SK-N-DZ (cell line): ENCODE measurements around the gene ING1.
A peak's percentile ranks its signal among the peaks of the same experiment; 100 is the strongest.
"Not testable (repeated sequence)": the region's sequence is repeated elsewhere in the genome, so short reads cannot be mapped to it uniquely, and the experiment has no call there.

Experiments used
- DNase-seq: peaks from one replicate; pipeline ENCODE4 v3.0.0-alpha.2; 2015; ENCODE audit warnings: low spot score

The ING1 gene

GRCh38 chr13:110715395-110716246 lies 2.1 kb downstream of the ING1 start:
- DNase-seq = peak; percentile 100

DNA sequence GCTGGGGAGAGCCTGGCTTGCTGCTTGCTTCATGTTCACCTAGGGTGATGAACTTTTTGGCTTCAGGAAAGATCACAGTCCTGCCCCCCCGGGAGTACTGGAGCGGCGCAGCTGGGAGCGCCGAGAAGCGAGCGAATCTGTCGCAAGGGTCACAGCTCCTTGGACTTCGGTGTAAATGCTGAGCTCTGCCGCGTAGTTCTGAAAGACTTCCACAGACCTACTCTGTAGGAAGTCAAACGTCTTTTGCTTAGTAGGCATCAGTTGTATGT lies 2.7 kb downstream of the ING1 start:
- DNase-seq = no peak

- no peak for DNase-seq
Measured at GRCh38 chr13:110719036-110719710, 5.7 kb downstream of the ING1 start.

DNA sequence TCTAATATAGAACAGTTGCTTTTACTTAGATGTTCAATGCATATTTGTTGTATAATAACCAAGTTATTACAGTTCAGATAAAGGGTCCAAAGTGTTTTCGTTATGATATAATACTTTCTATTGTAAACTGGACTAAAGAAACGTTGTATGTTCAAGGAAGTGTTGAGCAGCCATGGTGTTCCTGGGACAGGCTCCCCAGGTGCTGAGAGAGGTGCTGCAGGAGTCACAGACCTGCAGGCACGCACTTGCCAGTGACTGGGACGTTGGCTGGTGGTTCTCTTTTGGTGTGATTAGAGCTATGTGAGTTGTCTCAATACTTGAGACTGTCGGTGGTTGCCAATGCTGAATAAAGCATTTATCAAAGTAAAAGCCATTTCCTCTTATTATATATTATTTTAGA lies 9.5 kb downstream of the ING1 start:
- no peak for DNase-seq

DNA sequence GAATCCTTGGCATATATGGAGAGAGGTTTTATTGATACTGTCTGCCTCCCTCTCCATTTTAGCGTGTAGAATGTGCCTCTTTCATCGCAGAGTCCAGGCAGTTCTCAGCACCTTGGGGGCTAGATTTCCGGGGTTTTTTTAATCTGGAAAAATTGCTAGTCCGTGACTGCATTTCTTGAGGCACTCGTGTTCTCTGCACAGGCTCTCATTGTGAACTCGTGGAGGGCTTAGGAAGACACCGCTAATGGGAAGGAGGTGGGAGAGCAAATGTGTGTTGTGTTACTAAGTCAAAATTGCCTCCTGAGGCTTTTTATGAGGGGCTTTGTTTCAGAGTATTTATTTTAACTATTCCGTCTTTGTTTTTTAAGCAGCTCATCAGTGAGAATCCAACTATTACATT lies 10.1 kb downstream of the ING1 start:
- no peak for DNase-seq

- not testable (repeated sequence) for DNase-seq
Measured at GRCh38 chr13:110726153-110726552, 12.7 kb downstream of the ING1 start.

GRCh38 chr13:110726726-110727125 lies 13.2 kb downstream of the ING1 start:
- no peak for DNase-seq

DNA sequence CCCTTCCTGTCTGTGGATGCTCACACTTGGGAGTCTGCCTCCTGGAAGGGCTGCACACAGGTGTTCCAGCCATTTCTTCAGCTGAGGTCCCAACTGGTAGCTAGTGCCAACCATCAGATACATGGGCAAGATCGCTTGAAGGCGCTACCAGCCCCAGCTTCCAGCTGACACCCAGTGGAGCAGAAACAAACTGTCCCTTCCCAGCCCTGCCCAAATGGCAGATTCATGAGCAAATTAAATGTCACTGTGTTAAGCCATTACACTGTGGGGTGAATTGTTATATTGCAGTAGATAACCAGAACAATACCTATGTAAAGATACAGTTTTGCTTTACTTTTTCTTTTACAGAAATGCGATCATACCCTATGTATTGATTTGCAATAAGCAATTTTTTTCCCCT lies 17.6 kb downstream of the ING1 start:
- DNase-seq = no peak

GRCh38 chr13:110734561-110734960 lies 21.1 kb downstream of the ING1 start:
- no peak for DNase-seq

GRCh38 chr13:110737555-110737954 lies 24.1 kb downstream of the ING1 start:
- DNase-seq = no peak

DNA sequence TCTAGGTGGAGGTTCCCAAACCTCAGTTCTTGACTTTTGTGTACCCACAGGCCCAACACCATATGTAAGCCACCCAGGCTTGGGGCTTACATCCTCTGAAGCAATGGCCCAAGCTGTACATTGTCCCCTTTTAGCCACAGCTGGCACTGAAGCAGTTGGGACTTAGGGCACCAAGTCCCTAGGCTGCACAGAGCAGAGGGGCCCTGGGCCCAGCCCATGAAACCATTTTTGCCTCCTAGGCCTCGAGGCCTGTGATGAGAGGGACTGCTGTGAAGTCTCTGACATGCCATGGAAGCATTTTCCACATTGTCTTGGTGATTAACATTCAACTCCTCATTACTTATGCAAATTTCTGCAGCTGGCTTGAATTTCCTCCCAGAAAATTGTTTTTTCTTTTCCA lies 30.2 kb downstream of the ING1 start:
- no peak for DNase-seq

- no peak for DNase-seq
Measured at GRCh38 chr13:110746438-110746837, 32.9 kb downstream of the ING1 start.

- DNase-seq = no peak
Measured at GRCh38 chr13:110748271-110748670, 34.8 kb downstream of the ING1 start.

DNA sequence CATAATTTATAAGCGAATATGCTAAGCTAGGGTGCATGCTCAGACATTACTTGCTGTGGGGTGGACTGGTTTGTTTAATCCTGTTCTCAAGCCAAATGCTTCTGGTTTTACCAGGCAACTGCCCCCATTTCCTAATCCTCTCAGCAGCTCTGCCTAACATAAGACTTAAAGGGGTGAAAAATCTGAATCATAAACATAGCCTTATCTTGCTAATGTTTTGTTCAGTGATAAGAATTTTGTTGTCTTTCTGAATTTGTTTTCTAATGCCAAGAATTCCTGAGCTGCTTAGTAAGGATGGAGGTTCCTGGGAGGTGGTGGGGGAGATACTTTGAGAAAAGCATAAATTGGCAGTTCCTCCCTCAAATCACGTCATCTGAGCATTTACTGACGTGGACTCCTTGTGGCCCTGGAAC lies 42.7 kb downstream of the ING1 start:
- no peak for DNase-seq

DNA sequence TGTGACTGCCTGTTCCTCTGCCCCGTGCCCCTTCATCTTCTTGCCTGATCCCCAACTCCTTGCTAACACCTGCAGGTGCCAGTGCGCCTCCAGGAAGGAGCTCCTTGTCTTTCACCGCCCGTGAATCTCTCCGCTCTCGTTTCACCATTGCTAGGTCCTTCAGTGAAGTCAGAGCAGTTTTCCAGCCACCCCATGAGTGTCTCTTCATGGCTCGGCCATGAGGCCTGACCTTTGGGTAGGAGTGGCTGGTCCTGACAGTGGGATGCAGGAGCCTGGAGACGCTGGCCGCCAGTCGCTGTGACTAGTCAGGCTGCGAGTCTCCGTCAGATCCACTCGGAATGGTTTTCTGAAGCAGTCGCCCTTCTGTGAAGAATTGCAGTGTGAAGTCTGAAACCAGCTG lies 43.8 kb downstream of the ING1 start:
- DNase-seq = no peak

DNA sequence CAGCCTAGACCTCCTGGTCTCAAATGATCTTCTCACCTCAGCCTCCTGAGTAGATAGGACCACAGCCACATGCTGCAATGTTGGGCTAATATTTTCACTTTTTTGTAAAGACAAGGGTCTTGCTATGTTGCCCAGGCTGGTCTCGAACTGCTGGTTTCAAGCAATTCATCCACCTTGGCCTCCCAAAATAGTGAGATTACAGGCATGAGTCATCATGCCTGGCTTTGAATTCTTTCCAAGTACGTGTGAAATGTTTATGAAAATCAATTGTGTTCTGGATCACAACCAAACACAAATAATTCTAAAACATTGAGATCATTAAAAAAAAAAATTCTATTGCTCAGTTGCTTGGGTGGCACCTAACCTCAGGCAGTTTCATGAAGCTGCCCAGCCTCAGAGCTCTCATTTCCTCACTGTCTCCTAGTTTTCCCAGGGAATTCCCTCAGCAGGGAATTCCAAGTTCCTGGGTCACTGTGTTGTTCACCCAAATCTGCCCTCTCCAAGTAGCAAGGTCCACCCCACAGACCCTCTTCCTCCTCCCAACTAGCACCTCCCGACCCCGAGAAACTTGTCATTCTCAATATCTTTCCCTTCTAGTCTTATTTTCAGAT lies 44.8 kb downstream of the ING1 start:
- no peak for DNase-seq

DNA sequence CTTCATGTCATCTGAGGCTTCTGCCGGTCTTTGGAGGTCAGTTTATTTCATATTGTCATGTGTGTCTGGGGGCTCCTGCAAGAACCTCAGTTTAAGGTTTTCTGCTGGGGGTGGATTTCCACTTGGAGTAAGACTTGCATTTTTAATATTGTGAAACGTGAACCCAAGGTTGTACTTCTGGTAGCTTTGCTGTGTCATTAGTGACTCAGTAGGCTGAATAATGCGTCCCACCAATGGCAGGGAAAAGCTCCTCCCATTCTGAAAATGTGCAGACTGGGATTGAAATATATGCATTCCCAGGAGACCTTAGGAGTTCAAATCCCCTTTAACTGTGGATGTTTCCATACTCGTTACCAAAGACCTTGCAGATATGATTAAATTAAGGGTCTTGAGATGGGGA lies 46.2 kb downstream of the ING1 start:
- no peak for DNase-seq

- DNase-seq = no peak
Measured at GRCh38 chr13:110760611-110761010, 47.1 kb downstream of the ING1 start.

GRCh38 chr13:110766671-110767430 lies 53.4 kb downstream of the ING1 start:
- no peak for DNase-seq

- DNase-seq = no peak
Measured at GRCh38 chr13:110767476-110767875, 54.0 kb downstream of the ING1 start.

GRCh38 chr13:110769097-110769496 lies 55.6 kb downstream of the ING1 start:
- DNase-seq = no peak

DNA sequence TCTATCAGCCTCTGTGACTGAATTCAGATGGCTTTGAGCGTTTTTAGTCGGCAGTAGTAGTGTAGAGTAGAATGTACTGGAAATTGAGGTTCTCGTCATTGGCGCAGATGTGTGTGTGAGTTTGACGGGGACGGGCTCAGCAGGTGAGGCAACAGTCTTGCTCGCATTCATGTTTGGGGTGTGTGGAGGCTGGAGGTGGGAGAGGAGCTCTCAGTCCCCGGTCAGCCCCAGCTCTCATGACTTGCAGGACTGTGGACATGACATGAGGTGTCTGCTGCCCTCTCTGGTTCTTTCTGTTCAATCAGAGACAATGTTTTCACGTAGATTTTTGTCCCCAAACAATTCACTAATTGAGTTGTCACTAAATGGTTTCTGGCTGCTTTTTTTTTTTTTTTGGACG lies 57.2 kb downstream of the ING1 start:
- DNase-seq = no peak
